HepG2 (cell line): ENCODE data around the gene RIOK3. TPM values are rescaled to one million over a fixed set of nuclear protein-coding genes. Genes with fewer than 3 reads are reported as not detected.

Experiments used
- AGO2 ChIP-seq: fragments of 200-400 bp; formaldehyde crosslinking; optimal IDR thresholded peaks from 2 replicates; pipeline ENCODE3; 2017; ENCODE audit warnings: mild to moderate bottlenecking, low read depth, low read length, moderate library complexity
- ATF1 ChIP-seq: IDR thresholded peaks from 2 replicates; pipeline ENCODE4 v1.6.1; 2016; ENCODE audit warnings: mild to moderate bottlenecking, control low read depth
- EHMT2 ChIP-seq: fragments of 200-600 bp; sonication (generic); IDR thresholded peaks from 2 replicates; pipeline ENCODE4 v1.7.0; 2017; ENCODE audit warnings: antibody characterized with exemption, low read depth, low read length, borderline replicate concordance
- ELF1 ChIP-seq: sonication (generic); formaldehyde crosslinking; IDR thresholded peaks from 2 replicates; pipeline ENCODE4 v1.4.0; 2020; ENCODE audit warnings: missing genetic modification reagents
- FOXK1 ChIP-seq: sonication (generic); formaldehyde crosslinking; IDR thresholded peaks from 2 replicates; pipeline ENCODE4 v1.4.0; 2020; ENCODE audit warnings: low read depth, missing genetic modification reagents, borderline replicate concordance
- GTF3A ChIP-seq: sonication (generic); formaldehyde crosslinking; conservative IDR thresholded peaks from 2 replicates; pipeline ENCODE4 v1.4.0; 2020; ENCODE audit warnings: mild to moderate bottlenecking, missing genetic modification reagents
- HOXA5 ChIP-seq: sonication (generic); formaldehyde crosslinking; IDR thresholded peaks from 2 replicates; pipeline ENCODE4 v1.4.0; 2020; ENCODE audit warnings: missing genetic modification reagents
- KMT2B ChIP-seq: IDR thresholded peaks from 2 replicates; pipeline ENCODE4 v1.6.1; 2016; ENCODE audit warnings: missing genetic modification reagents, missing compliant biosample characterization
- NFATC3 ChIP-seq: sonication (generic); formaldehyde crosslinking; IDR thresholded peaks from 2 replicates; pipeline ENCODE4 v1.5.1; 2020; ENCODE audit warnings: mild to moderate bottlenecking, missing genetic modification reagents
- SNAI1 ChIP-seq: sonication (generic); formaldehyde crosslinking; IDR thresholded peaks from 2 replicates; pipeline ENCODE4 v1.5.0; 2020; ENCODE audit warnings: mild to moderate bottlenecking, missing genetic modification reagents, borderline replicate concordance
- ZNF34 ChIP-seq: sonication (generic); formaldehyde crosslinking; IDR thresholded peaks from 2 replicates; pipeline ENCODE4 v1.4.0; 2020; ENCODE audit warnings: mild to moderate bottlenecking, missing genetic modification reagents, borderline replicate concordance
- ZNF501 ChIP-seq: sonication (generic); formaldehyde crosslinking; IDR thresholded peaks from 2 replicates; pipeline ENCODE4 v1.5.1; 2020; ENCODE audit warnings: mild to moderate bottlenecking, moderate library complexity, missing genetic modification reagents
- ZNF749 ChIP-seq: sonication (generic); formaldehyde crosslinking; IDR thresholded peaks from 2 replicates; pipeline ENCODE4 v1.8.0; 2022; ENCODE audit warnings: mild to moderate bottlenecking, missing genetic modification reagents, moderate library complexity, borderline replicate concordance
- polyA plus RNA-seq, 8 experiments: library from polyadenylated mRNA; depleted of rRNA in 3 of 8; stranded (reverse) in 7 of 8; unstranded in 1 of 8; fragments of >200 nt; fragmentation: Illumina TruSeq in 4 of 8; extraction: Trizol in 4 of 8; gene quantifications; 2 replicates each; pipeline versions ENCODE4 v1.2.1 to v1.2.3, GENCODE V29; 2011 to 2016; ENCODE audit warnings: low read depth in 4 of 8, missing spikeins in 1 of 8, mixed read lengths in 1 of 8; ENCODE audit not compliant: insufficient read depth in 1 of 8
- total RNA-seq, 5 experiments: library from RNA; depleted of rRNA; stranded (reverse); fragments of >200 nt; fragmentation: Illumina TruSeq; extraction: Trizol; gene quantifications; 2 replicates each; pipeline ENCODE4 v1.2.3, GENCODE V29; 2016; ENCODE audit warnings: low read depth in 1 of 5
- TF ChIP-seq, protein P1 (sequence below): sonication (generic); formaldehyde crosslinking; IDR thresholded peaks from 2 replicates; pipeline ENCODE4 v1.4.0; 2020; ENCODE audit warnings: missing genetic modification reagents, borderline replicate concordance
- TF ChIP-seq, protein P2 (sequence below): sonication (generic); formaldehyde crosslinking; IDR thresholded peaks from 2 replicates; pipeline ENCODE4 v1.5.0; 2020; ENCODE audit warnings: missing genetic modification reagents
- TF ChIP-seq, protein P3 (sequence below): sonication (generic); formaldehyde crosslinking; IDR thresholded peaks from one replicate; pipeline ENCODE4 v1.5.1; 2020; ENCODE audit warnings: mild to moderate bottlenecking, missing genetic modification reagents; ENCODE audit errors: not compliant biosample characterization

Gene RIOK3
- total and polyA plus RNA-seq, 2 of the 13 experiments (the other 11 are each of a cell fraction or from before 2014, with no cell fraction given), result 26.7 to 36.0 TPM

DNA sequence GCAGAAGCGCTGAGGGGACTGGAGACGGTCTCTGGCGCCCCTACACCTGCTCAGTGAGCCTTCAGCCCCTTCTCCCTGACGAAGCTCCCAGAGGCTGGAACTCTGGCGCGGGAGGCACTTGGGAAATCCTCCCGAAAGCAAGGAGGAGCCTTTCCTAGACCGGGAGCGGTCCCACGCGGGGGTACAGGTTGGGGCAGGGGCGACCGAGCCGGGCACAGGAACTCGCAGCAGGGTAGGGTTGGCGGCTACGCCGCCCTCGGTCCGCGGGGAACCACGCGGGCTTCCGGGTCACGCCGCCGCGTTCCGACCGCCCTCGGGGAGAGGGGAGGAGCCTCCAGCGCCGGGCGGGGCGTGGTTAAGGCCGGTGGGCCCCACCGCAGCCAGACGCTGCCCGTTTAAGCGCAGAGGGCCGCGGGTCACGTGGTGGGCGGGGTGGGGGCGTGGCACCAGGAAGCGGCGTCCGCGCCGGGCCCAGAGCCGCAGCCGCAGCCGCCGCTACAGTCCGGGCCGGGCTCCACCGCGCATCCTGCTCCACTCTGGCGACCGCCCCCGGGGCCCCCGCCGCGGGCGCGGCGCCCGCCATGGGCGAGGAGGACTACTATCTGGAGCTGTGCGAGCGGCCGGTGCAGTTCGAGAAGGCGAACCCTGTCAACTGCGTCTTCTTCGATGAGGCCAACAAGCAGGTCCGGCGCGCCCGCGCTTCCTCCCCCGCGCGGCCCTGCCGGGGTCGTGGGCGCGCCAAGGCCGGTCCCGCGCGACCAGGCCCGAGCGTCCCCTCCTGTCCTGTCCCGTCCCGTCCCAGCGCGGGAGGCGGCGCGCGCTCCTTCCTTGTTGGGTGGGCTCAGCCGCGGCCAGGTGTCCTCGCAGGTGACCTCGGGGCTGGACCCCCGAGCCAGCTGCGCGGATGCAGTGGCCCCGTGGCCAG, 50.2 kb downstream of the RIOK3 start, which contains the start of gene RMC1 (continued):
- TF ChIP-seq ZNF501 (CRISPR knock-in tag), result peak; percentile 94
- peak; percentile 88 for TF ChIP-seq ELF1 (CRISPR knock-in tag)
- TF ChIP-seq ZNF749 (CRISPR knock-in tag), result 0 out of 2 replicates have a peak, but pooled peaks have one; percentile 26
- TF ChIP-seq EHMT2, result no peak
- TF ChIP-seq GTF3A (CRISPR knock-in tag), result no peak
- TF ChIP-seq SNAI1, result 0 out of 2 replicates have a peak, but pooled peaks have one; percentile 82
- TF ChIP-seq FOXK1 (CRISPR knock-in tag), result peak; percentile 61; the same call in 1 of the 2 replicates
- TF ChIP-seq AGO2, result peak; percentile 49
- TF ChIP-seq ATF1 (CRISPR knock-in tag), result no peak
- peak; percentile 69; the same call in 1 of the 2 replicates for TF ChIP-seq HOXA5 (CRISPR knock-in tag)
- TF ChIP-seq, protein P1, sequence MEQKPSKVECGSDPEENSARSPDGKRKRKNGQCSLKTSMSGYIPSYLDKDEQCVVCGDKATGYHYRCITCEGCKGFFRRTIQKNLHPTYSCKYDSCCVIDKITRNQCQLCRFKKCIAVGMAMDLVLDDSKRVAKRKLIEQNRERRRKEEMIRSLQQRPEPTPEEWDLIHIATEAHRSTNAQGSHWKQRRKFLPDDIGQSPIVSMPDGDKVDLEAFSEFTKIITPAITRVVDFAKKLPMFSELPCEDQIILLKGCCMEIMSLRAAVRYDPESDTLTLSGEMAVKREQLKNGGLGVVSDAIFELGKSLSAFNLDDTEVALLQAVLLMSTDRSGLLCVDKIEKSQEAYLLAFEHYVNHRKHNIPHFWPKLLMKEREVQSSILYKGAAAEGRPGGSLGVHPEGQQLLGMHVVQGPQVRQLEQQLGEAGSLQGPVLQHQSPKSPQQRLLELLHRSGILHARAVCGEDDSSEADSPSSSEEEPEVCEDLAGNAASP (CRISPR knock-in tag), result peak; percentile 37; the same call in 1 of the 2 replicates
- no peak for TF ChIP-seq ZNF34
- TF ChIP-seq, protein P2, sequence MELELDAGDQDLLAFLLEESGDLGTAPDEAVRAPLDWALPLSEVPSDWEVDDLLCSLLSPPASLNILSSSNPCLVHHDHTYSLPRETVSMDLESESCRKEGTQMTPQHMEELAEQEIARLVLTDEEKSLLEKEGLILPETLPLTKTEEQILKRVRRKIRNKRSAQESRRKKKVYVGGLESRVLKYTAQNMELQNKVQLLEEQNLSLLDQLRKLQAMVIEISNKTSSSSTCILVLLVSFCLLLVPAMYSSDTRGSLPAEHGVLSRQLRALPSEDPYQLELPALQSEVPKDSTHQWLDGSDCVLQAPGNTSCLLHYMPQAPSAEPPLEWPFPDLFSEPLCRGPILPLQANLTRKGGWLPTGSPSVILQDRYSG (CRISPR knock-in tag), result 0 out of 2 replicates have a peak, but pooled peaks have one; percentile 38
- no peak for TF ChIP-seq NFATC3
- TF ChIP-seq, protein P3, sequence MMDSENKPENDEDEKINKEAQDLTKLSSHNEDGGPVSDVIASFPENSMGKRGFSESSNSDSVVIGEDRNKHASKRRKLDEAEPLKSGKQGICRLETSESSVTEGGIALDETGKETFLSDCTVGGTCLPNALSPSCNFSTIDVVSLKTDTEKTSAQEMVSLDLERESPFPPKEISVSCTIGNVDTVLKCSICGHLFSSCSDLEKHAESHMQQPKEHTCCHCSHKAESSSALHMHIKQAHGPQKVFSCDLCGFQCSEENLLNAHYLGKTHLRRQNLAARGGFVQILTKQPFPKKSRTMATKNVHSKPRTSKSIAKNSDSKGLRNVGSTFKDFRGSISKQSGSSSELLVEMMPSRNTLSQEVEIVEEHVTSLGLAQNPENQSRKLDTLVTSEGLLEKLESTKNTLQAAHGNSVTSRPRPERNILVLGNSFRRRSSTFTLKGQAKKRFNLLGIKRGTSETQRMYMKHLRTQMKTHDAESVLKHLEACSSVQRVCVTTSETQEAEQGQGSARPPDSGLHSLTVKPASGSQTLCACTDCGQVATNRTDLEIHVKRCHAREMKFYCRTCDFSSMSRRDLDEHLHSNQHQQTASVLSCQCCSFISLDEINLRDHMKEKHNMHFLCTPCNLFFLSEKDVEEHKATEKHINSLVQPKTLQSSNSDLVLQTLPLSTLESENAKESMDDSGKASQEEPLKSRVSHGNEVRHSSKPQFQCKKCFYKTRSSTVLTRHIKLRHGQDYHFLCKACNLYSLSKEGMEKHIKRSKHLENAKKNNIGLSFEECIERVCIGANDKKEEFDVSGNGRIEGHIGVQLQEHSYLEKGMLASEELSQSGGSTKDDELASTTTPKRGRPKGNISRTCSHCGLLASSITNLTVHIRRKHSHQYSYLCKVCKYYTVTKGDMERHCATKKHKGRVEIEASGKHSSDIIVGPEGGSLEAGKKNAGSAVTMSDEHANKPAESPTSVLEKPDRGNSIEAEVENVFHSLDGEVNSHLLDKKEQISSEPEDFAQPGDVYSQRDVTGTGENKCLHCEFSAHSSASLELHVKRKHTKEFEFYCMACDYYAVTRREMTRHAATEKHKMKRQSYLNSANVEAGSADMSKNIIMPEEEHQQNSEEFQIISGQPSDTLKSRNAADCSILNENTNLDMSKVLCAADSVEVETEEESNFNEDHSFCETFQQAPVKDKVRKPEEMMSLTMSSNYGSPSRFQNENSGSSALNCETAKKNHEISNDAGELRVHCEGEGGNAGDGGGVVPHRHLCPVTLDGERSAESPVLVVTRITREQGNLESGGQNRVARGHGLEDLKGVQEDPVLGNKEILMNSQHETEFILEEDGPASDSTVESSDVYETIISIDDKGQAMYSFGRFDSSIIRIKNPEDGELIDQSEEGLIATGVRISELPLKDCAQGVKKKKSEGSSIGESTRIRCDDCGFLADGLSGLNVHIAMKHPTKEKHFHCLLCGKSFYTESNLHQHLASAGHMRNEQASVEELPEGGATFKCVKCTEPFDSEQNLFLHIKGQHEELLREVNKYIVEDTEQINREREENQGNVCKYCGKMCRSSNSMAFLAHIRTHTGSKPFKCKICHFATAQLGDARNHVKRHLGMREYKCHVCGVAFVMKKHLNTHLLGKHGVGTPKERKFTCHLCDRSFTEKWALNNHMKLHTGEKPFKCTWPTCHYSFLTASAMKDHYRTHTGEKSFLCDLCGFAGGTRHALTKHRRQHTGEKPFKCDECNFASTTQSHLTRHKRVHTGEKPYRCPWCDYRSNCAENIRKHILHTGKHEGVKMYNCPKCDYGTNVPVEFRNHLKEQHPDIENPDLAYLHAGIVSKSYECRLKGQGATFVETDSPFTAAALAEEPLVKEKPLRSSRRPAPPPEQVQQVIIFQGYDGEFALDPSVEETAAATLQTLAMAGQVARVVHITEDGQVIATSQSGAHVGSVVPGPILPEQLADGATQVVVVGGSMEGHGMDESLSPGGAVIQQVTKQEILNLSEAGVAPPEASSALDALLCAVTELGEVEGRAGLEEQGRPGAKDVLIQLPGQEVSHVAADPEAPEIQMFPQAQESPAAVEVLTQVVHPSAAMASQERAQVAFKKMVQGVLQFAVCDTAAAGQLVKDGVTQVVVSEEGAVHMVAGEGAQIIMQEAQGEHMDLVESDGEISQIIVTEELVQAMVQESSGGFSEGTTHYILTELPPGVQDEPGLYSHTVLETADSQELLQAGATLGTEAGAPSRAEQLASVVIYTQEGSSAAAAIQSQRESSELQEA (CRISPR knock-in tag), result no peak
- TF ChIP-seq KMT2B (CRISPR knock-in tag), result peak; percentile 56; the same call in 1 of the 2 replicates
